Femur (tissue), 1 donor: ENCODE results near the gene CHODL.

Experiments
- DNase-seq: peaks from one replicate; pipeline ENCODE4 v3.0.0-alpha.2; 2017

The CHODL gene

GRCh38 chr21:18244671-18245463 lies at the start of gene CHODL:
CHODL (plus strand) TSS chr21:18244833; CDS start chr21:18245224, 391 bp downstream.
- DNase-seq = peak; percentile 74

GRCh38 chr21:18204931-18205330 lies 39.7 kb upstream of the CHODL start:
- no peak for DNase-seq

- DNase-seq = no peak
Measured at GRCh38 chr21:18218331-18218730, 26.3 kb upstream of the CHODL start.

GRCh38 chr21:18220498-18220897 lies 24.1 kb upstream of the CHODL start:
- DNase-seq = no peak

- no peak for DNase-seq
Measured at GRCh38 chr21:18222346-18222745, 22.3 kb upstream of the CHODL start.

- no peak for DNase-seq
Measured at GRCh38 chr21:18228060-18228739, 16.4 kb upstream of the CHODL start.

- no peak for DNase-seq
Measured at GRCh38 chr21:18235545-18235944, 9.1 kb upstream of the CHODL start.

- DNase-seq = peak; percentile 73
Measured at GRCh38 chr21:18245464-18245967, 883 bp downstream of the CHODL start.

GRCh38 chr21:18248171-18248570 lies 3.5 kb downstream of the CHODL start:
- no peak for DNase-seq

- DNase-seq = no peak
Measured at GRCh38 chr21:18249672-18250071, 5.0 kb downstream of the CHODL start.

GRCh38 chr21:18251065-18251464 lies 6.4 kb downstream of the CHODL start:
- no peak for DNase-seq

- DNase-seq = no peak
Measured at GRCh38 chr21:18252256-18252655, 7.6 kb downstream of the CHODL start.

- DNase-seq = peak; percentile 35
Measured at GRCh38 chr21:18252680-18253079, 8.0 kb downstream of the CHODL start.

GRCh38 chr21:18253221-18253620 lies 8.6 kb downstream of the CHODL start:
- DNase-seq = no peak

- DNase-seq = no peak
Measured at GRCh38 chr21:18253799-18254198, 9.2 kb downstream of the CHODL start.

- no peak for DNase-seq
Measured at GRCh38 chr21:18265944-18266343, 21.3 kb downstream of the CHODL start.

GRCh38 chr21:18267496-18267895 lies 22.9 kb downstream of the CHODL start:
- DNase-seq = no peak

GRCh38 chr21:18268906-18269305 lies 24.3 kb downstream of the CHODL start:
- DNase-seq = no peak

- DNase-seq = no peak
Measured at GRCh38 chr21:18269856-18270255, 25.2 kb downstream of the CHODL start.

GRCh38 chr21:18273400-18273799 lies 28.8 kb downstream of the CHODL start:
- no peak for DNase-seq

- no peak for DNase-seq
Measured at GRCh38 chr21:18274370-18274769, 29.7 kb downstream of the CHODL start.

- no peak for DNase-seq
Measured at GRCh38 chr21:18275781-18276180, 31.1 kb downstream of the CHODL start.

- no peak for DNase-seq
Measured at GRCh38 chr21:18285379-18285778, 40.7 kb downstream of the CHODL start.

- DNase-seq = no peak
Measured at GRCh38 chr21:18289876-18290275, 45.2 kb downstream of the CHODL start.
